Vagina (tissue), 2 donors: ENCODE results near the gene GTF2H1. TPM values are rescaled to one million over a fixed set of nuclear protein-coding genes. Genes with fewer than 3 reads are reported as not detected.
"Not testable (repeated sequence)": the region's sequence is repeated elsewhere in the genome, so short reads cannot be mapped to it uniquely, and the experiment has no call there.

ENCODE experiments used
- DNase-seq, 2 donors: peaks; one replicate each; pipeline ENCODE4 v3.0.0-alpha.2; 2017; ENCODE audit errors: extremely low spot score in 2 of 2
- H3K27ac ChIP-seq: fragments of 200-600 bp; sonication (generic); one replicate; pipeline ENCODE4 v1.5.1; 2019
- H3K27me3 ChIP-seq: fragments of 200-600 bp; sonication (generic); one replicate; pipeline ENCODE4 v1.5.1; 2019
- H3K36me3 ChIP-seq, 2 donors: fragments of 200-600 bp; sonication (generic); one replicate each; pipeline ENCODE4 v1.5.1; 2017 to 2019
- H3K4me1 ChIP-seq: fragments of 200-600 bp; sonication (generic); one replicate; pipeline ENCODE4 v1.5.1; 2019
- H3K4me3 ChIP-seq, 2 donors: fragments of 200-600 bp; sonication (generic); 1 replicate in 1 of 2; 2 replicates in 1 of 2; pipeline ENCODE4 v1.5.1; 2016 to 2019
- H3K9me3 ChIP-seq: fragments of 200-600 bp; sonication (generic); one replicate; pipeline ENCODE4 v1.5.1; 2019
- POLR2A ChIP-seq, 2 donors: fragments of 450-650 bp; IDR thresholded peaks; one replicate each; pipeline ENCODE4 v1.6.1; 2017; ENCODE audit warnings: antibody characterized with exemption in 2 of 2, mild to moderate bottlenecking in 2 of 2, moderate library complexity in 2 of 2
- POLR2AphosphoS5 ChIP-seq, 2 donors: sonication (generic); formaldehyde crosslinking; IDR thresholded peaks; one replicate each; pipeline ENCODE4 v1.9.0; 2017; ENCODE audit warnings: antibody characterized with exemption in 2 of 2, mild to moderate bottlenecking in 2 of 2, low read depth in 1 of 2; ENCODE audit not compliant: insufficient read depth in 1 of 2
- intact Hi-C: fragments of 100-400 bp; cut with DNase I; formaldehyde crosslinking; loops from one replicate; pipeline ENCODE4 v1.15.1; 2023
- total RNA-seq: library from RNA; depleted of rRNA; stranded (reverse); fragments of >200 nt; gene quantifications from one replicate; pipeline ENCODE4 v1.2.3, GENCODE V29; 2016
- TF ChIP-seq, protein P1 (sequence below), 3 experiments: fragments of 450-650 bp in 2 of 3; fragments of 200-600 bp in 1 of 3; sonication (generic) in 1 of 3; IDR thresholded peaks; one replicate each; pipeline ENCODE4 v1.5.1; 2017 to 2019; ENCODE audit warnings: antibody characterized with exemption in 3 of 3, mild to moderate bottlenecking in 2 of 3, moderate library complexity in 2 of 3

GTF2H1 gene
- total RNA-seq, 1 donor from 2014 or later, result 64.1 TPM

DNA sequence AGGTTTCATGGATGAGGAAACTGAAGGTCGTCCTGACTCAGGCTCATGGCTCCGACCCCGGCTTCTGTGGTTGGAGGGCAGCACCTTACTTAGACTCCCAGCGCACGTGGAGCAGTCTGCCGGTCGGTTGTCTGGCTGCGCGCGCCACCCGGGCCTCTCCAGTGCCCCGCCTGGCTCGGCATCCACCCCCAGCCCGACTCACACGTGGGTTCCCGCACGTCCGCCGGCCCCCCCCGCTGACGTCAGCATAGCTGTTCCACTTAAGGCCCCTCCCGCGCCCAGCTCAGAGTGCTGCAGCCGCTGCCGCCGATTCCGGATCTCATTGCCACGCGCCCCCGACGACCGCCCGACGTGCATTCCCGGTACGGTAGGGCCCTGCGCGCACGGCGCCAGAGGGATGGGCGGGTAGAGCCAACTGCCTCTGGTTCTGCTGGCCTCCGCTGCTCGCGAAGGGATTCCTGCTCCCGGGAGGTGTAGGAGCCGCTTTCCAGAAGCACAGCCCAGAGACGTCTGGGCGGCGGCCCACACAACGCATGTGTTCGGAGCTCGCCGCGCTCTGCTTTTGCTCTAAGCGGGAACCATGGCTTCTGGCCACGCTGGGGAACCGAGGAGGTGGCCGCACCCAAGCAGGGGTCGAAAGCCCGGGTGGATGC, 72.0 kb downstream of the GTF2H1 start, which contains the start of gene LDHA:
LDHA (plus strand) TSS at position 289 of the 653 bp plus-strand sequence. CDS start 2,280 bp downstream, outside the sequence.
- peak in 1 of 2 donors; percentile 99 for DNase-seq
- intact Hi-C loops, result loop anchor here (2.0 kb wide), 1 partner anchor 72 kb away; the partner anchor contains the start of genes GTF2H1 and HPS5

DNA sequence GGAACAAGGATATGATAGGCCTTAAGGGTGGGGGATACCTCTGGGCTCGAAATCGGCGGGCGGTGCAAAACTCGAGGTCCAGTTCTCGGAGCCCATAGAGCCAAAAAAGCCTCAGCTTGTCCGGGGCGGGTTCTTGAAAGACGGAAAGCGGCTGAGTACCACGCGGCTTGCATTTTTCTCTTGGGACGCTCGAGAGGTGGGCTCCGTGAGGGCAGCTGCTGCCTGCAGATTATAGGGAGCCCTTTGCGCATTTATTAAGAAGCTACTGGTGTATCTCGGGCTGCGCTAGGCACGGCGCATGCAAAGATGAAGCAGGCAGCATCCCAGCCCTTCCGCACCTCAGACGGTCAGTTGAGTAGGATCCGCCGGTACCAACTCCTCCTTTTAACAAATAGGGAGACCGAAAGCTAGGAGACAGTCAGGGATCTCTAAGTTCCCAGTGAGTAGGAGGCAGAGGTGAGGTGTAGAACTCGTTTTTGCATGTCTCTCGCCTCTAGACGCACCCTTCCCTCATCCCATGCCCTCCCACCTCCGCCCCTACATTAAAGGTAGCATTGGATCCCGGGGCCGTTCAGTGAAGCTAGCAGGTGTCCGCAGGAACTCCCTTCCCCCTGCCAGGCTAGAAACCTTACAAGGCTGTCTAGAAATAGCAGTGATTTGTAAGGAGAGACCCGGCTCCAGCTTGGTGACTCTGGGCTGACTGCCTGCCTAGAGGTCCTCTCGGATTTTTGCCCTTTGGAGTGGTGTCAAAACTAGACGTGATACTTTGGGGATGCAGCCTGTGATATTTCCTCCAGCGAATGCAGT, 72.8 kb downstream of the GTF2H1 start:
- Histone ChIP-seq H3K4me3 (peak overlapping the region; percentile 93 to 94), H3K27me3 (no peaks in the 10 kb centered on the region), H3K27ac (peak overlapping the region; percentile 90), H3K9me3 (no peaks in the 10 kb centered on the region), H3K36me3 (peaks cover 7 to 36% of the 10 kb centered on the region in 2 donors), H3K4me1 (peaks cover 7% of the 10 kb centered on the region)
- TF ChIP-seq POLR2AphosphoS5 (IDR thresholded peaks at IDR 0.05; ENCODE audit: insufficient read depth in 1 of 2, low read depth in 1 of 2) (no peak), POLR2A (IDR thresholded peaks at IDR 0.05) (no peak)
- TF ChIP-seq, protein P1, sequence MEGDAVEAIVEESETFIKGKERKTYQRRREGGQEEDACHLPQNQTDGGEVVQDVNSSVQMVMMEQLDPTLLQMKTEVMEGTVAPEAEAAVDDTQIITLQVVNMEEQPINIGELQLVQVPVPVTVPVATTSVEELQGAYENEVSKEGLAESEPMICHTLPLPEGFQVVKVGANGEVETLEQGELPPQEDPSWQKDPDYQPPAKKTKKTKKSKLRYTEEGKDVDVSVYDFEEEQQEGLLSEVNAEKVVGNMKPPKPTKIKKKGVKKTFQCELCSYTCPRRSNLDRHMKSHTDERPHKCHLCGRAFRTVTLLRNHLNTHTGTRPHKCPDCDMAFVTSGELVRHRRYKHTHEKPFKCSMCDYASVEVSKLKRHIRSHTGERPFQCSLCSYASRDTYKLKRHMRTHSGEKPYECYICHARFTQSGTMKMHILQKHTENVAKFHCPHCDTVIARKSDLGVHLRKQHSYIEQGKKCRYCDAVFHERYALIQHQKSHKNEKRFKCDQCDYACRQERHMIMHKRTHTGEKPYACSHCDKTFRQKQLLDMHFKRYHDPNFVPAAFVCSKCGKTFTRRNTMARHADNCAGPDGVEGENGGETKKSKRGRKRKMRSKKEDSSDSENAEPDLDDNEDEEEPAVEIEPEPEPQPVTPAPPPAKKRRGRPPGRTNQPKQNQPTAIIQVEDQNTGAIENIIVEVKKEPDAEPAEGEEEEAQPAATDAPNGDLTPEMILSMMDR (IDR thresholded peaks at IDR 0.05), result no peak
- DNase-seq, result no peak
- intact Hi-C loops, result loop anchor here (2.0 kb wide), 1 partner anchor 72 kb away; the partner anchor contains the start of genes GTF2H1 and HPS5

More for the DNA sequence above, 72.0 kb downstream of the GTF2H1 start, which contains the start of gene LDHA:
- Histone ChIP-seq H3K4me3 (peak within 1 kb of the TSS; percentile 93 to 94), H3K36me3 (peaks cover 7 to 29% of the 10 kb centered on the region in 2 donors), H3K27ac (peak within 1 kb of the TSS; percentile 90), H3K27me3 (no peaks in the 10 kb centered on the region), H3K4me1 (peaks cover 7% of the 10 kb centered on the region), H3K9me3 (no peaks in the 10 kb centered on the region)
- TF ChIP-seq, protein P1 (IDR thresholded peaks at IDR 0.05), result no peak
- peak in 1 of 2 donors; percentile 99 for TF ChIP-seq POLR2A (IDR thresholded peaks at IDR 0.05)
- peak; percentile 79 to 100 for TF ChIP-seq POLR2AphosphoS5 (IDR thresholded peaks at IDR 0.05; ENCODE audit: insufficient read depth in 1 of 2, low read depth in 1 of 2)

DNA sequence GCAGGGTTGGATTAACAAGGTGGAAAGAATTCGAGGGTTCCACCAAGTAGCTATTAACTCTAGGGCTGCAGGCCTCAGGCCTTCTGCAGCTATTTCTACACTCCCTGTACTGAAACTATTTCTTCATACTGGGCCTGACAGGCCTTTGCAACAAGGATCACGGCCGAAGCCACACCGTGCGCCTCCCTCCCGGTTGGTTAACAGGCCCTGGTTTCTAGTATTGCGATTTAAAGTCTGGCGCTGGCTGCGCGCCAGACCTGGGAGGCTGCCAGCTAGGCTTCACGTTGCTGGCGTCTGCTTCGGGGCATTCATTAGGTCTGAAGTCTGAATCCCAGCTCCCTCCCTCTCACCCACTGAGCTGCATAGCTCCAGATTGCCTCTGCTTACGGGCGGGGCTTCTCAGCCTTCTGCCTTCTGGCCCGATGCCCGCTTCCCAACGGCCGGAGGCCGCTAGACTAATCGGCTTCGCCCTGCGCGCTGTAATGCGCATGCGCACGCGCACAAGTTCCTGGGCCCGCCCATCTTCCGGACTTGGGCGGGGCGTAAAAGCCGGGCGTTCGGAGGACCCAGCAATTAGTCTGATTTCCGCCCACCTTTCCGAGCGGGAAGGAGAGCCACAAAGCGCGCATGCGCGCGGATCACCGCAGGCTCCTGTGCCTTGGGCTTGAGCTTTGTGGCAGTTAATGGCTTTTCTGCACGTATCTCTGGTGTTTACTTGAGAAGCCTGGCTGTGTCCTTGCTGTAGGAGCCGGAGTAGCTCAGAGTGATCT, 73.6 kb downstream of the GTF2H1 start:
- TF ChIP-seq, protein P1 (IDR thresholded peaks at IDR 0.05), result no peak
- TF ChIP-seq POLR2A (IDR thresholded peaks at IDR 0.05) (peak in 1 of 2 donors; percentile 50), POLR2AphosphoS5 (IDR thresholded peaks at IDR 0.05; ENCODE audit: insufficient read depth in 1 of 2, low read depth in 1 of 2) (peak; percentile 96 to 100)
- no peaks in the 10 kb centered on the region for H3K27me3 ChIP-seq
- peak overlapping the region; percentile 93 to 94 for H3K4me3 ChIP-seq
- peak overlapping the region; percentile 90 for H3K27ac ChIP-seq
- intact Hi-C loops, result loop anchor here (2.0 kb wide), 1 partner anchor 73 kb away; the partner anchor contains the start of genes GTF2H1 and HPS5
- peaks cover 7% of the 10 kb centered on the region for H3K4me1 ChIP-seq
- H3K36me3 ChIP-seq, result peaks cover 7 to 44% of the 10 kb centered on the region in 2 donors
- peak; percentile 98 to 99 for DNase-seq
- no peaks in the 10 kb centered on the region for H3K9me3 ChIP-seq

DNA sequence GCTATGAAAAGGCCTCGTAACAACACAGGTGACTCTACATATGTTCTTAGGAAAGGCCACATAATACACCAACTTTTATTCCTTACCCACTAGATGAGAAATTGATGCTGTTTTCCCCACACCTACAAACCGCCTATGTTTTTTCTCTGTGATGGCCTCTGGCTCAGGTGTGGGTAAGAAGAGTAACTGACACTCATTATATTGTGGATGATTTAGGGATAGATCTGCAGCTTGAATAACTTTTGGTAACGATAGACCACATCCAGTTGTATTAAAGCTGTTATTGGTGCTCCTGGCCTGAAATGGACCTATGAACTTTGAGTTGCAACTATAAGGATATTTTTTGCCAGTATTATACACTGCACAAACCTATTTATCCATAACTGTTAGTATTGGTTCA, 75.6 kb downstream of the GTF2H1 start:
- intact Hi-C loops, result no loop called here

DNA sequence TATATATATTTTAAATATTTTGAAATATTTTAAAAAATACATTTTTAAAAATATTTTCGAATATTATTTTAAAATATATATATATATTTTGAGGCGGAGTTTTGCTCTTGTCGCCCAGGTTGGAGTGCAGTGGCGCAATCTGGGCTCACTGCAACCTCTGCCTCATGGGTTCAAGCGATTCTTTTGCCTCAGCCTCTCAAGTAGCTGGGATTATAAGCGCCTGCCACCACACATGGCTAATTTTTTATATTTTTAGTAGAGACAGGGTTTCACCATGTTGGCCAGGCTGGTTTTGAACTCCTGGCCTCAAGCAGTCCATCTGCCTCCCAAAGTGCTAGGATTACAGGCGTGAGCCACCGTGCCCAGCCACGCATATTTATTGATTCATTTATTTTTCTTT, 78.7 kb downstream of the GTF2H1 start:
- intact Hi-C loops, result loop anchor here (10.0 kb wide), 1 partner anchor 104 kb away; no protein-coding TSS in a partner anchor
- not testable (repeated sequence) for H3K4me3 ChIP-seq, H3K4me1 ChIP-seq, DNase-seq, H3K9me3 ChIP-seq, H3K27ac ChIP-seq, H3K27me3 ChIP-seq
- peaks cover 7 to 95% of the 10 kb centered on the region in 2 donors for H3K36me3 ChIP-seq

More for the DNA sequence above, 75.6 kb downstream of the GTF2H1 start:
- TF ChIP-seq, protein P1 (IDR thresholded peaks at IDR 0.05), result no peak
- TF ChIP-seq POLR2AphosphoS5 (IDR thresholded peaks at IDR 0.05; ENCODE audit: insufficient read depth in 1 of 2, low read depth in 1 of 2), result no peak
- no peak for TF ChIP-seq POLR2A (IDR thresholded peaks at IDR 0.05)
- H3K36me3 ChIP-seq, result peaks cover 7 to 63% of the 10 kb centered on the region in 2 donors
- no peak overlapping the region for H3K4me3 ChIP-seq
- H3K4me1 ChIP-seq, result peaks cover 7% of the 10 kb centered on the region
- no peak overlapping the region for H3K27ac ChIP-seq
- H3K9me3 ChIP-seq, result no peaks in the 10 kb centered on the region
- no peaks in the 10 kb centered on the region for H3K27me3 ChIP-seq
- DNase-seq, result no peak
